ENCODE results near the gene FFAR4.

FFAR4 gene

DNA sequence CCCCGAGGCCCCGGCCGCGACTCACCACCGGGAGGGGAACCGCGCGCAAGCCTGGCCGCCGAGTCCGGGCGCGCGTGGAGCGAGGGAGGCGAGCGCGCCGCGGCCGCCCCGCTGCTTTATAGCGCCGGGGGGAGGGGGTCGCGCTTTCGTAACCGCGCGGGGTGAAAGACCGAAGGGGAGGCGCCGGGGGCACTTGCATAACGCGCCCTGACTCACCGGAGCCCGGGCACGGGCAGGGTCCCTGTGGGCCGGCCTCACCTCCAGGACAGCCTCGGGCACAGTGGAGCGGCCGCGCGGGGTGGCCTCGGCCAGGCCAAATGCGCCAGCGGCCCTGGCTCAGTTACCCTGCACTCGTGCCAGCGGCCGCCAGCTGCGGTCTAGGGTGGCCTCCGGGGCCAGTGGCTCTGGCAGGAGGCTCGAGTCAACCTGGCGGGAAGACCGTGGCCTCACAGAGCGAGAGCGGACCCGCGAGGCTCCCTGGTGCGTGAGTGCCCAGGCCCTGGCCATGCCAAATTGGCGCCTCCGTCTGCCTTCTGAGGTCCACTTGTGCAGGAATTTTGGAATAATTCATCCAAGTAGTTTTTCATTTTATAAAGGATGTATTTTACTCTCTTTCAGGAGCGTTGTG lies 34.8 kb downstream of the FFAR4 start, which contains the start of gene RBP4:
Gene RBP4, minus strand, starts transcription at position 90 of the 628 bp plus-strand sequence. CDS start 207 bp downstream, outside the sequence.
- DNase-seq: no peak

DNA sequence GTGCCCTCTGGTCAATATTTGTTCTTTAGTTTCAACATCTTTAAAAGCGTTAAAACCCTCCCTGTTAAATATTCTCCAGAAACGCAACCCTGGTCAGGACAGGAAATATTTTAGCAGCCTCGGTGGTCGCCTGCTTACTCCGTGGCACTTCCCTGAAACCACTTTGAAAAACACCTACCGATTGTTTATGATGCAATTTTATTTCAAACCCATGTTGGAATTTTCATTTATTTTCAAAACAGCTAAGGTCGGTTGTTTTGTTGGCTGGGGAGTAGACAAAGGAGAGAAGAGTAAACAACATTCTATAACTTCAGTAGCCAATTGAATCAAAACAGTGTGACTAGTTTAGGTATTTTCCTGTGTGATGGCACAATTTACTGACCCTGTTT lies 35.3 kb downstream of the FFAR4 start:
- DNase-seq: no peak

DNA sequence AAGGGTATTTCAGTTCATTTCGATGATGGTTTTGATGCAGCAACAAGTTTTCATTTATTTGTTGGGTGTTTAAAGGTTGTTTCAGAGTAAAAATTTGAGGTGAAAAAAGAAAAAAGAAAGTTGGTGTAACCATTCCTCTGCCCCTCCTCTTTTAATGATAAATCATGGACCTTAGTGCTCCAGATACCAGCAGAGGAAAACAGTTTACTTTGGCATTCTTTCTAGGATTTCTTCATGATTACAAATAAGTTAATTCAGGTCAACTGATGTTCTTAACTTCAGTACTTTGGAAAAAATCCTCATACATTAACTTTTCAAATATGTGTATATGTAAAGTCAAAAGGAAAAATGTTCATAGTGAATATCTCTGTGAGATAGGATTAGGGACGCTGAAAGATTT lies 36.6 kb downstream of the FFAR4 start:
- no peak for DNase-seq

DNA sequence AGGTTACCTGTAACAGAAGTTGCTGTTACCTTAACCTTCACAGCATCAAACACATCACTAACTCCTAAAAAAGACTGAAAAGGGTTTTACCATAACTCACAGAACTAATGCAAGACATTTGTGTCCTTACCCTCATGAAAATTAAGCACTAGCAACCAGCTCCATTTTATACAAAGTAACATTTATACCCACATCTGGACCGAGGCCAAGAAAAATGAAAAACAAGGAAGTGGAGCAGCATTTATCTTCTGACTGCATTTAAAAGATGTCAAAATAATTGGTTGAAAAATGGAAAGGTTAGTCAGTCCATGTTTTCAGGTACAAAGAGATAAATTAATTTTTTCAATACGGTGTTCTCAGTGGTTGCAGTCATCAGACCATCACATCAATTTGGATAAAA lies 37.7 kb downstream of the FFAR4 start:
- DNase-seq: no peak

DNA sequence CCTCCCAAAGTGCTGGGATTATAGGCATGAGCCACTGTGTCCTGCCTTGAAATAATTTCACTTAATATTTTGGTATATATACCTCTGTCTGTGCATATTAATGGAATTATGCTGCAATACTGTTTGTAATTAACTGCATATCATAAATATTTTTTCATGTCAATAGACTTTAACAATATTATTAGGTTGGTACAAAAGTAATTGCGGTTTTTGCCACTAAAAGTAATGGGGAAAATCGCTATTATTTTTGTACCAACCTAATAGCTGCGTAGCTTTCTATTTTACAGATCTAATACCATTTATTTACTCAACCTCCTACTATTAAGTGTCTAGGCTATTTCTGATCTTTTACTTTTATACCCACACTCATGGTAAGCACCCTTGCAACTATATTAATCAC lies 42.0 kb downstream of the FFAR4 start:
- DNase-seq: no peak

DNA sequence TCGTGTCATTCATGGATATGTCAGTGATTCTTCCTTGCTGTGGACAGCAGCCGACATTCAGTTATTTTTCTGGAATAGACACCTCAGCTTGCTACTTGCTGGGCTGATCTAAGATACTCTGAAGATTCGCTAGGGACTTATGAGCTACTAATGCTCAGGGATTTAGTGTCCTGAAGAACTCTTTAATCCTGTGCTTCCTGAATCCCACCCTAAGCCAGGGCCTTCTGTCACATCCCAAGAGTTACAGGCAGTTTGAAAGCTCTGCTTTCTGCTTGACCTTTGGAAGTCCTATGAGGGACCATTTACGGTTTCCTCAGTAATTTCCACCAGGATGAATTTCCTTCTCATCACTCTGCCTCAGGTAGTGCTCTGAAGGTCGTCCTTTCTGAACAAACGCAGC lies 45.8 kb downstream of the FFAR4 start, which contains the start of gene PDE6C:
Gene PDE6C, plus strand, starts transcription at position 227 of the 400 bp plus-strand sequence. CDS start 189 bp downstream, outside the sequence.
- DNase-seq: no peak

DNA sequence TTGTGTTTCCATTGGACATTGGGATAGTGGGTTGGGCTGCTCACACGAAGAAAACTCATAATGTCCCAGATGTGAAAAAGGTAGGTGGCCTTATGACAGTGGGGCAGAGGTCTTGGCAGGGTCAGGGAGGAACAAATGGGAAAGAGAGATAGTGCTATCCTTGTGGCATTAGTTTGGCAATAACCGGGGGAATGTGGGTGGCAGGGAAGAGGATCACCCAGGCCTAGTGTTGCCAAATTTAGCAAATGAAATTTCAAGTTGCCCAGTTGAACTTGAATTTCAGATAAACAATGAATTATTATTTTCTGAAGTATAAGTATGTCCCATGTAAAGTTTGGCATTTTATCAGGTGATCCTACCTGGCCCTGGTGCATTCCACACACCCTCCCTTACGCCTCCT lies 46.7 kb downstream of the FFAR4 start:
- DNase-seq: no peak

DNA sequence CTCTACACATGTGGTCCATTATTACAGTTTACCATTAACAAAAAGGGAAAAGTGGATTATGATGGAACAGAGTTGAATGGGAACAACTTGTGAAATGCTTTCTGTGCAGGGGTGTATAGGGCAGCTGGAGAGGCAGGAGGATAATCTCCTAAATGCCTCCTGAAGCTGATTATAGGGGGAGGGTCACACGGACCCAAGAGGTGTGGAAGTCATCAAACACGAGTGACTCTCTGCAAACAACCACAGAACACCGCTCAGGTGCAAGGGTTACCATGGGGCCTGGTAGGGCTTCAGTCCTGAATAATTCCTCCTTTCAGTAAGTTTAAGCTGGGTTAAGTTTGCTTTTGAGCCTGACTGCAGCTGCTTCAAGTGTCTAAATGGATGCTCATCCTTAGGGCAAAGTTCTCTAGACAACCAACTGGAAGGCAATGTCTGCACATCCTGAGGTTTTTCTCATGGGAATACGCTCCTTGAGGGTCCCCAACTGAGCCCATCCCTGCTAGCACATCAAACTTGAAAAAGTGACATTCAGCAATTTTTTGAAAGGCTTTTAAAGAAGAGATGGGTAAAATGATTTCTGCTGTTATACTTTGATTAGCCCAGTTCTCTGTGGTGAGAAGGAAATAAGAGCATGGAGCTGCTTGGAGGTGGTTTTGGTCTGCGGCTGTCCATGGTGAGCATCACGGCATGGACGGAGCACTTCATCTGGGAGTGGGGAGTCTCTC lies 47.8 kb downstream of the FFAR4 start:
- DNase-seq: no peak

DNA sequence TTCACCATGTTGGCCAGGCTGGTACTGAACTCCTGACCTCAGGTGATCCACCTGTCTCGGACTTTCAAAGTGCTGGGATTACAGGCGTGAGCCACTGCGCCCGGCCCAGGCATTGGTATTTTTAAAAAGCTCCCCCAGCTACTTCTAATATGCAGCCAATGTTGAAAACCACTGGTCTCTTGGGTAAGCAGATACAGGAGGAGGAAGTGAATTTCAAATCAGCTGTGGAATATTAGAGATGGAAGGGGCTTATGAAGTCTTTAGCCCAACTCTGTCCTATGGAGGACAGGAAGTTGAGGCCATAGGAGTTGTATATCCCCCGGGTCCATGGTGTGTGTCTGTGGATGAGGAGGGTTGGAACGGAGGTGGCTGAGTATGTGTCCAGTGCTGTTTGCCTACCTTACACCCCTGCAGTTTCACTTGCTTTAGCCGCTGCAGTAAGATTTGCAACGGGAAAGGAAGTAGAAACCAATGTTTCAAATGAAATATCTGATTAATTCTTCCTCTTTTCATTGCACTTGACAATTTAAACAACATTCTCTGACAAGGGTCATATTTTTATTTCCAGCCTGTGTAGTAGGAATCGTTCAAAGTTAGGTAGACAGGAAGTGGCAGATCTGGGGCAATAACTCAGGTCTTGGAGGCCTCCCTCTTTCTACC lies 49.2 kb downstream of the FFAR4 start:
- DNase-seq: no peak

DNA sequence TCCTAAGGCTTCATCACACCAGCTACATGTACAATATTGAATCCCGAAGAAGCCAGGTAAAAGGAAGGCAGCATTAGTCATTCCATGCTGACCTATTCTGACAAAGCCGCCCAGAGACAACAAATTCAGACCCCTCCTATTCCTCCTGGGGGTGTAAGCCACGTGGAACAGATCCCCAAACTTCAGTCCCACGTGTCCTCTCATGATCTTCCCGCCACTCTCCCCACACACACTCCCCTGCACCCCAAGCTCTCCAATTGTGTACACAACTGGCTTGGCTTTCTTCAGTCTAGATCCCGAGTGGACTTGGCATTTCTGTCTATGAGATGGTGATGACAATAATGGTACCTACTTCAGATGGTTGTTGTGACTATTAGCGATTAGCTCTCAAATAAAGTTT lies 54.5 kb downstream of the FFAR4 start:
- no peak for DNase-seq

DNA sequence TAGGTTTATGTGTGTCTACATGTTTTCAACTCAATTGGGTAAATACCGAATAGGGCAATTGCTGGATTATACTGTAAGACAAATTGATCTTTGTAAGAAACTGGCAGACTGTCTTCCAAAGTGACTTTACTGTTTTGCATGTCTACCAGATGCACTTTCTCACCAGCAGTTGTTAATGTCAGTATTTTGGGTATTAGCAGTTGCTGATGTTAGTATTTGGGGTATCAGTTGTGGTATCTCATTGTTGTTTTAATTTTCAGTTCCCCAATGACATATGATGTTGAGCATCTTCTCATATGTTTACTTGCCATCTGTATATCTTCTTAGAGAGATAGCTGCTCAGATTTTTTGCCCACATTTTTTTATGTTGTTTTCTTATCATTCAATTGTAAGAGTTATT lies 56.5 kb downstream of the FFAR4 start:
- no peak for DNase-seq

DNA sequence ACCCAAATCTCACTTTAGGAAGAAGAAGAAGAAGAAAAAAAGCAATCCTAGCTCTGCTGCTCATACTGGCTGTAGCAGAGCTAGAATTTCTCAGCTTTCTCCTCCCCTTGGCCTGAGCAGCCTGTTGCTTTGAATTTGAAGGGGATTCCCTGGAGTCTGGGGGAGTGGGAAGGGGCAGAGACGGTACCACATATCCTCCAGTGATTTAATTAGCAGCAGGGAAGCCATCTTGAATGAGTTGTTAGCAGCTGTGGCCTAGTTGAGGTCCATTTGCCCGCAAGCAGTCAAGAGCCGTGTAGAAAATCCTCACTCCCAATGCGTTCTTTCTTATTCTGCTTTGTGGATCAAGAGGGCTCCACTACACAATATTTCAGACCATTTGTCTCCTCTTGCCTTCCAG lies 62.4 kb downstream of the FFAR4 start:
- no peak for DNase-seq

DNA sequence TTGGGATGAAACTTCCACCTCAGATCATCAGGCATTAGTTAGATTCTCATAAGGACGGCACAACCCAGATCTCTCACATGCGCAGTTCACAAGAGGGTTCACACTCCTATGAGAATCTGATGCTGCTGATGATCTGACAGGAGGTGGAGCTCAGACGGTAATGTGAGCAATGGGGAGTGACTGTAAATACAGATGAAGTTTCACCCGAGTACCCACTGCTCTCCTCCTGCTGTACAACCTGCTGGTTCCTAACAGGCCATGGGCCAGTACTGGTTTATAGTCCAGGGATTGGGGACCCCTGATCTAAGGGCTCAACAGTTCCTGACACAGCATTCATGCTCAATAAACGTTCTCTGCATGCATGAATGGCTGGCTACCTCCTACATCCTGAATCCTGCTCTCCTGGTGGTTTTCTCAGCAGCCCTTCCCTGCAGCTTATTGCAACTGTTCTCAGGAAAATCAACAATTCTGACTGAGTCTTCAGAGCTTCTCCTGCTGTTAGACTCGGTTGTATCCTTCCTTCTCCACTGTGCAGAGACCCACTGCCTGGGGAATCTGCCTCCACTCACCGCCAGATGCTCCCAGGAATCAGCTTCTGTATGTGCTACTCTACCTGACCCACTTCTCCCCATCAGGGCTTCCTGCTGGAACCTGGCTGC lies 63.3 kb downstream of the FFAR4 start:
- DNase-seq: no peak

DNA sequence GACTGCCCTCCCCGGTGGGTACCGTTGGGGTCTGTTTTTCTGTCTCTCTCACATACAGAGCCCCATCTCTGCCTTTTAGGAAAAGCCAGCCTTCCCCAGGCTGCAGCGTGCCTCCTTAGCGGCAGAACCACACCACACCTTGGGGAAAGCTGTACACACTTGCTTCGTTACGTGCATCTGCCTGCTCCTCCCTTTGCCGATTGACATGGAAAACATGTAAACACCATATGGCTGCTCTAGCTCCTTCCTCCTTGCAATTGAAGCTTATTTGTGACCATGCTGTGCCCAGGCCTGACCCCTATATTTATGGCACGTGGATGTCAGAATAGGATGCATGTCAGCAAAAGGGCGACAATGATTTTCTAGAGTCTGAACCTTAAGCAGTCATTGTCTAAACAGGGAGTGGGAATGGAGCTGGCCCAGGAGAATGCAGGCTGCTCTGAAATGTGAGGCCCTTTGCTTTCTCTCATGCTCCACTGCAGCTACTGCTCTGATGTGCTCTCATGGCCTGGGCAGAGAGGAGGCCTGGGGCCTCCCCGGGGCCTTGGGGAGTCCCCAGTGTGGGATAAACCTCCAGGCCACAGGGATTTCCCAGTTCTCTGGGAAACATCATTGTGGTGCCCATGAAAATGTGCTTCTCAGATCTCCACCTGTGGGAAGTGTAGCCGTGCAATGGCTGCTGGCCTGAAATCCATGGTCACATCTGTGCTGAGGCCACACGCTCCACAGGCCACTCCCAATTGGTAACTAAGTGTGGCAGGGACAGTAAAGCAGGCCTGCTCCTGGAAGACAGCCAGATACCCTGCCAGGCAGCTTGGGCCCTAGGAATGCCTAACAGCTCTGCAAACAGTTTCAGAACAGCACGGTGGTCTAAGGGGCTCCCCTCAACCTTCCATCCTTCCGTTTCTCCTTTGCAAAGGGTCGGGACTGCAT lies 64.4 kb downstream of the FFAR4 start:
- no peak for DNase-seq

Data from stimulated activated CD4-positive, alpha-beta T cell treated with anti-CD3 and anti-CD28 coated beads, Interleukin-4, amount 100 ng/mL, for 4 hours (primary cell).